Adrenal gland (tissue), 5 donors: ENCODE results near the gene RTP5.

ENCODE experiments used
- CTCF ChIP-seq, 6 experiments: fragments of 450-650 bp in 4 of 6; fragments of 200-600 bp in 2 of 6; sonication (generic) in 1 of 6; IDR thresholded peaks; 1 replicate in 5 of 6; 2 replicates in 1 of 6; pipeline versions ENCODE4 v1.5.1 to v1.8.0; 2016 to 2021; ENCODE audit warnings: antibody characterized with exemption in 6 of 6, mild to moderate bottlenecking in 2 of 6, moderate library complexity in 1 of 6
- POLR2A ChIP-seq, 2 donors: fragments of 450-650 bp; IDR thresholded peaks; one replicate each; pipeline ENCODE4 v1.6.1; 2017; ENCODE audit warnings: antibody characterized with exemption in 2 of 2, mild to moderate bottlenecking in 2 of 2, moderate library complexity in 1 of 2
- donor health status: DM: no; HTN: no; CAD: no.

- TF ChIP-seq CTCF (IDR thresholded peaks at IDR 0.05) = no peak
- TF ChIP-seq POLR2A (IDR thresholded peaks at IDR 0.05) = no peak
These were observed 47.3 kb upstream of the RTP5 start for GRCh38 chr2:241822264-241822623.
